Activated naive CD4-positive, alpha-beta T cell treated with Interleukin-2 at 50 U/mL for 16 hours (primary cell): Measurements from ENCODE around the gene INPP5D.

Experiments used
- DNase-seq: peaks from one replicate; pipeline ENCODE4 v3.0.0-alpha.2; 2020

Gene INPP5D

DNA sequence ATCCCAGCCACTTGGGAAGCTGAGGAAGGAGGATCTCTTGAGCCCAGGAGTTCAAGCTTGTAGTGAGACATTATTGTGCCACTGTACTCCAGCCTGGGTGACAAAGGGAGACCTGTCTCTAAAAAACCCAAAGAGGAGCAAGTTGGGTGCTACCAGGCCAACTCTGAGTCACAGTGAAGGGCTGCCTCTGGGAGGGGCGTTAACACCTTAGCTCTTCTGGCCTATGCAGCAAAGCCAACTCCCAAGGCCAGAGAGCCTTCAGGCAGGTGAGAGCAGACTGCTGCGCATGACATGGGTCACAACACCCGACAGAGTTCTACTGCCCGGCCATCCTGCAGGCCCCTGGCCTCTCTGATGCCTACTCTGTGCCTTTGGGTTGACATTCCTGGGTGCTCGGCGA, 158.7 kb downstream of the INPP5D start:
- no peak for DNase-seq

GRCh38 chr2:233219848-233220247, 159.7 kb downstream of the INPP5D start:
- DNase-seq = no peak

- DNase-seq = no peak
Observed at GRCh38 chr2:233221378-233222063, 161.4 kb downstream of the INPP5D start.

GRCh38 chr2:233223059-233223894, 163.1 kb downstream of the INPP5D start:
- no peak for DNase-seq

DNA sequence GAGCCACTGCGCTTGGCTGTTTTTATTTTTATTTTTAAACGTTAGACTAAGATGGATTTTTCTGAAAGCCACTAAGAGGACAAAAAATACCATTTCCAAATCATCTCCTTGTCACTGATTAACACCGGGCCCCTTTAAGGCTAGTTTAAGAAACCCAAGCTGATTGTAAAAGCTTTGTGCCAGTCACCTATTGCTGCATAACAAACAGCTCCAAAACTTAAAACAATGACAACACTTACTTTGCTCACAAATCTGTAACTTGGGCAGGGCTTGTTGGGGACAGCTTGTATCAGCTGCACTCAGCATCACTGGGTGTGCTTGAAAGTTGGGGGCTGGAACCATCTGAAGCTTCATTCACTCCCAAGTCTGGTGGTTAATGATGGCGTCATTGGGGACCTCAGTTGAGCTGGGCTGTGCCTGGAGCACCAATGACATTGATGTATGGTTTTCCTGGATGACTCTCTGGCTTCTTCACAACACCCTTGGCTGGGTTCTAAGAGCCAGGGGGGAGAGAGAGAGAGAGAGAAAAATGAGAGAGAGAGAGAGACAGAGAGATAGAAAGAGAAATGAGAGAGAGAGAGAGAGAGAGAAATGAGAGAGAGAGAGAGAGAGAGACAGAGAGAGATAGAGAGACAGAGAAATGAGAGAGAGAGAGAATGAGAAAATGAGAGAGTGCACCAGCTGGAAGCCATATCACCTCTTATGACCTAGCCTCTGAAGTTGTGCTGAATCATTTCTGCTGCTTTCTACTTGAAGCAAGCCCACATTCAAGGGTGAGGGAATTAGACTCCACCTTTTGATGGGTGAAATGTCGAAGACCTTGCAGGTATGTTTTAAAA, 165.3 kb downstream of the INPP5D start:
- DNase-seq = no peak

GRCh38 chr2:233226511-233227031, 166.4 kb downstream of the INPP5D start:
- DNase-seq = no peak

- no peak for DNase-seq
Observed at GRCh38 chr2:233227346-233227978, 167.3 kb downstream of the INPP5D start.

DNA sequence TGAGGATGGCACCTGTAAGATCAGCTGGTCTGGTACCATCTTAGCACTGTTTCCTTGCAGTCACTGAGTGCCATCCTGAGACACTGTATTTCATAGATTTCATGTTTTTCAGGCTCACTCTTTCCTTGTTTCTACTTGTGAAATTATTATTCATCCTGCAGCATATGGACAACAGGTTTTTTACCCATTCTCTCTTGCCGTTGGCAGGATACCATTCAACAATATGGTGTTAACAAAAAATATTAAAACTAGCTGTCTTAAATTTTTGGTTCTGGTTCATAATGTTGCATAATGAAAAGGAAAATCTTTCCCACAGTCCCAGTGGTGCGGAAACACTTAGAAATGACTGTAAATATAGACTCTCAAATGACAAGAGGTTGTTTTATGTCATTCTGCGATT, 168.2 kb downstream of the INPP5D start:
- no peak for DNase-seq

DNA sequence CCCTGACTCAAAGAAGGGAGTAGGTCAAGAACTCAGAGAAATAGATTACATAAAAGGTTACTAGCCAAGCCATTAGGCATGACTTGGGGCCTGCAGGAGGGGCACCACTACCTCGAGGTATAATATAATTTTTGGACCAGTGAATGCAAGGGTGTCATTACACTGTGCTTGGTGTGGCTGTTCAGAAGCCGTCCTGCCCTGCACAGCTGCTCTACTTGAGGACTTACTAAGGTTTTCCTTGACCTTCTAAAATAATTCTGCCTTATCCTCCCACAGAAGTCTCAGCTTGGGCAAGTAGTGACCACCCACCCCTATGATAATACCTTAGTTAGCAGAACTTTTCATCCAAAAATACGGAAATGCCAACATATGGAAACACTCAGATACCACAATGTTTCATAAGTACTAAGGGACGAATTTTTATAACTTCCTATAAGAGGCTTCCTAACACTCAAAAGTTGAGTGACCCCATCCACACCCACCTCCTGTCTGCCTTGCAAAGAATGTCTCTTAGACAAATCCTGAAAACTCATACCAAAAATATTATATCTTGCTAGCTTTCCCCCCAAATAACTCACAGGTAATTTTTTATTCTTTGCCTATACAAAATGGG, 173.6 kb downstream of the INPP5D start:
- DNase-seq = no peak

DNA sequence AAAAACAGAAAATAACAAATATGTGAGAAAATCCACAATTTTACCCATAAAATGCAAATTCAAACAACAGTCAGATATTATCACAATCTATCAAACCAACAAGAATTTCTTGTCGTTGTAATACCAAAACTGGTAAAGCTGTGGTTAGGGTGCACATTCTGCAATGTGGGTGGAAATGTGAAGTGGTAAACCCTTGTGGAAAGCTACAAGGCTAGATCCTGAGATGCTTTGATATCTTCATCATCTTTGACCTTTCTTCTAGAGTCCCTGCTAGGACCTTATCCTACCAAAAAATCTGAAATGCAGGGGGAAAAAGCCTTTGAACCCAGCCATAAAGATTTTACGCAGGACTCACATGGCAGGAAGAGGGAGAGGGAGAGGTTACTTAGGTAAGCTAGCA, 174.1 kb downstream of the INPP5D start:
- peak; percentile 24 for DNase-seq

GRCh38 chr2:233234996-233235395, 174.9 kb downstream of the INPP5D start:
- no peak for DNase-seq

DNA sequence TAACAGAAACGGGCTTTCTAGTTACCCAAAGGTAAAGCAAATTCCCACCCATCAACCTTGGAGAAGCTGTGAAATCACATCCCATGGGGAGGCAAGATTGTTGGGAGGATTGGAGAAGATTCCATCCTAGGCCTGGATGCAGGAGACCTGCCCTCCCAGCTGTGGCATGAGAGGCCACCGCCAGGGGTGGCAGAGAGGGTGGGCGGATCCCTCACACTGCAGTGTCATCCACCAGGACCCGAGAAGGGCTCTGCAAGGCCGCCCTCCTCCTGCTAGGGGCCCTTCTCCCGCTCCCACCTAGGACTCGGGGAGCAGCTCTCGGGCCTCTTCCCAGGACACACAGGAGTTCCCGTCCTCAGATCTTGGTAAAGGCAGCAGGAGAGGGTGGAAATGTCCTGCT, 175.8 kb downstream of the INPP5D start:
- no peak for DNase-seq

DNA sequence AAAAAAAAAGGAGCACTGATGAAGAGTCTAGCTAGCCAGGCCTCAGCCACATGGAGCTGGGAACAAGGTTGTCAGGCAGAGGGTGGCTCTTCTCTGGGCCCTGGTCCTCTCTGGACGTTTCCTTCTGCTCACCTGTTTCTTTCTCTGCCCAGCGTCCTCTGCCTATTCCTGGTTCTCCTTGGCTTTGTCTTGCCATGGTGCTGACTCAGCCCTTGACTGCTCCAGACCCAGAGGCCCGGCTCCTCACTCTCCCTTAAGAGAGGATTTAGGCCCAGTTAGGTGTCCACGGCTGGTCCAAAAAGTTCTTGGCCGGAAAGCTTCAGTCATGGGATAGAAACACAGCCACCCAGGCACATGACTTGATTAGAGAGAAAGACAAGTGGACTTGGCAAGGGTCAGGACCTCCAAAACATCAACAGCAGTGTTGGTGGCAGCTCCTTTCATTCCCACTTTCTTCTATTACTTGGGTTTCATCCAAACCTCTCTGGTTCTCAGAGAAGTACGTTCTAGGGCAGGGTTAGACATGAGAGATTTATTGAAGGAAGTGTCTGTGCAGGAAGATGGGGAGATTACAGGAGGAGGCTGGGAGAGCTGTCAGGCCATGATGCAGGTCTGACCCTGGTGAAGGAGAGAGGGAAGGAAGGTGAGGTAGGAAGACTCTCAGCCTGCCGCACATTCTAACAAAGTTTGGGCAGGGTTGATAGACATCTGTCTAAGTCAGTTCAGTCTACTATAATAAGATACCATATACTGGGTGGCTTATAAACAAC, 176.9 kb downstream of the INPP5D start:
- no peak for DNase-seq

DNA sequence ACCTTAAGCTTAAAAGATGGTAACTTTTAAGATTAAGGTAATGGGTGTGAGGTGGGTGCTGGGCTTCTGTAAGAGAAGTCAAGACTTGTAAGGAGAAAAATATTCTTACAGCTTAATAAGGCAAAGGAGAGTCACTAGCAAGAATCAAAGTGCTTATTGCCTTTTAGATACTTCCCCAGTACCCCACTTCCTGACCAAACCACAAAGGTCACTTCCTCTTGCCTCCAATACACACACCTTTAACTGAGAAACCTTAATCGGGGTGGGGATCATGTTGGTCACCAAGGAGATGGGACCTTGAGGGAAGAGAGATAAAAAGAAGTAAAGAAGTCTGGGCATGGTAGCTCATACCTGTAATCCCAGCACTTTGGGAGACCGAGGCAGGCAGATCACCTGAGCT, 180.8 kb downstream of the INPP5D start:
- no peak for DNase-seq

GRCh38 chr2:233241803-233242202, 181.7 kb downstream of the INPP5D start:
- no peak for DNase-seq

GRCh38 chr2:233242231-233242927, 182.2 kb downstream of the INPP5D start:
- no peak for DNase-seq

DNA sequence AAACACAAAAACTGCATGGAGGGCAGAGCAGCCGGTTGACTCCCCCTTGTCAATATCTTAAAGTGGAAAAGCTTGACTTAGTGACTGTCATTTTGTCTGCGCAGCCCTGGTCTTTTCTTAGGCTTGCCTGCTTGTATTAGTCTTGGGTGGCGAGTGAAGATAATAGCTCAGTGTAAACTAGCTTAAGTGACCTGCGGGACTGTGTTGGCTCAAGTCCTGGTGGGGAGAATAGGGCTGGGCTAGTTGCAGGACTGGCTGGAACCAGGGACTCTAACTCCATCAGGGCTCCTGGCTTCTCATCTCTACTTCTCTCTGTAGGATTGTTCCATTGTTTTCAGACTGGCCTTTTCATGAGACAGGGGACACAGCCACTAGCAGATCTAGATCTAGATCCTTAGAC, 183.2 kb downstream of the INPP5D start:
- DNase-seq = no peak

GRCh38 chr2:233244818-233245217, 184.7 kb downstream of the INPP5D start:
- DNase-seq = no peak

- DNase-seq = no peak
Observed at GRCh38 chr2:233245406-233245805, 185.3 kb downstream of the INPP5D start.

GRCh38 chr2:233247116-233247515, 187.0 kb downstream of the INPP5D start:
- DNase-seq = no peak

- peak; percentile 66 for DNase-seq
Observed at GRCh38 chr2:233247744-233248143, 187.6 kb downstream of the INPP5D start.
